Caco-2 (cell line): Measurements from ENCODE around the gene CD55. TPM values are rescaled to one million over a fixed set of nuclear protein-coding genes. Genes with fewer than 3 reads are reported as not detected.
A peak's percentile ranks its signal among the peaks of the same experiment; 100 is the strongest.

Source experiments
- Bru-seq: library from RNA; stranded (reverse); fragments of 400-500 nt; gene quantifications from one replicate; lab custom pipeline; 2021; lab: Mats Ljungman, UMichigan
- BruChase-seq, 2 experiments: library from RNA; stranded (reverse); fragments of 400-500 nt; gene quantifications; one replicate each; lab custom pipeline; 2021; lab: Mats Ljungman, UMichigan
- BruUV-seq: library from RNA; stranded (reverse); fragments of 400-500 nt; replicated peaks from 2 replicates; lab custom pipeline; 2021; lab: Mats Ljungman, UMichigan
- CTCF ChIA-PET: fragments of 300-600 bp; sonication (Branson Sonifier 250); formaldehyde crosslinking; loops from one replicate; lab custom pipeline; 2022; ENCODE audit warnings: antibody characterized with exemption; lab: Charles Lee
- POLR2A ChIA-PET: fragments of 300-600 bp; sonication (Branson Sonifier 250); formaldehyde crosslinking; loops from one replicate; lab custom pipeline; 2022; ENCODE audit warnings: antibody characterized with exemption; lab: Charles Lee
- DNase-seq, 2 experiments: peaks; one replicate each; pipeline versions ENCODE4 v3.0.0 to v3.0.0-alpha.2; 2020 to 2022
- H3K27me3 ChIP-seq: replicated peaks from 2 replicates; pipeline ENCODE4 v1.6.0; 2011; ENCODE audit warnings: low read length; ENCODE audit not compliant: control insufficient read depth, insufficient read depth
- H3K36me3 ChIP-seq: 2 replicates; pipeline ENCODE4 v1.5.1; 2011; ENCODE audit warnings: low read length; ENCODE audit not compliant: control insufficient read depth, insufficient read depth
- H3K4me1 ChIP-seq: fragments of 250-450 bp; sonication (Bioruptor Pico); 2 replicates; pipeline ENCODE4 v1.5.1; 2020; ENCODE audit warnings: mild to moderate bottlenecking
- H3K4me3 ChIP-seq: 2 replicates; pipeline ENCODE4 v1.5.1; 2011; ENCODE audit warnings: low read depth, mild to moderate bottlenecking, control low read depth, low read length
- H3K9me3 ChIP-seq: fragments of 250-450 bp; sonication (Bioruptor Pico); 2 replicates; pipeline ENCODE4 v1.5.1; 2020; ENCODE audit warnings: mild to moderate bottlenecking, moderate library complexity
- H3K27ac Mint-ChIP-seq: one replicate; pipeline ENCODE4 v1.8.0; 2022; ENCODE audit warnings: mixed read lengths; ENCODE audit not compliant: unreplicated experiment
- H3K27me3 Mint-ChIP-seq: one replicate; pipeline ENCODE4 v1.8.0; 2022; ENCODE audit warnings: mixed read lengths; ENCODE audit not compliant: insufficient read depth, unreplicated experiment
- H3K36me3 Mint-ChIP-seq: one replicate; pipeline ENCODE4 v1.8.0; 2022; ENCODE audit warnings: mild to moderate bottlenecking, mixed read lengths; ENCODE audit not compliant: insufficient read depth, unreplicated experiment
- H3K4me1 Mint-ChIP-seq: one replicate; pipeline ENCODE4 v1.8.0; 2022; ENCODE audit warnings: low read depth, mixed read lengths; ENCODE audit not compliant: unreplicated experiment
- H3K4me3 Mint-ChIP-seq: one replicate; pipeline ENCODE4 v1.8.0; 2022; ENCODE audit warnings: mild to moderate bottlenecking, moderate library complexity, mixed read lengths; ENCODE audit not compliant: unreplicated experiment
- H3K9me3 Mint-ChIP-seq: one replicate; pipeline ENCODE4 v1.8.0; 2022; ENCODE audit warnings: mixed read lengths; ENCODE audit not compliant: unreplicated experiment
- CTCF ChIP-seq, 2 experiments: fragments of 200-600 bp in 1 of 2; IDR thresholded peaks; 1 replicate in 1 of 2; 2 replicates in 1 of 2; pipeline versions ENCODE4 v1.5.1 to v1.8.0; 2011 to 2022; ENCODE audit warnings: antibody characterized with exemption in 1 of 2, control low read depth in 1 of 2, inconsistent platforms in 1 of 2, low read depth in 1 of 2, low read length in 1 of 2, mild to moderate bottlenecking in 1 of 2, moderate library complexity in 1 of 2; ENCODE audit not compliant: insufficient read depth in 1 of 2, severe bottlenecking in 1 of 2, unreplicated experiment in 1 of 2
- intact Hi-C: fragments of 100-400 bp; cut with micrococcal nuclease; formaldehyde crosslinking; loops from one replicate; pipeline ENCODE4 v1.10.0; 2022; ENCODE audit not compliant: unreplicated experiment
- long read RNA-seq: library from polyadenylated mRNA; stranded (forward); transcript quantifications from one replicate; pipeline ENCODE4 v2.0.0, GENCODE V29; 2022
- total RNA-seq: library from RNA; stranded (reverse); gene quantifications from 2 replicates; pipeline ENCODE4 v1.2.3, GENCODE V29; 2022

The CD55 gene
- total RNA-seq = 195 and 197 TPM in 2 replicates
- percentile 99 among the genes with signal in this experiment for Bru-seq, nascent RNA
- BruChase-seq, experiment 1, labeled RNA remaining after a 2-hour chase = percentile 95 among the genes with signal in this experiment
- BruChase-seq, experiment 2, labeled RNA remaining after a 6-hour chase = percentile 92 among the genes with signal in this experiment
- long read RNA-seq, transcript CD55-204 (10 exons, 2,892 nt) = major isoform, 175 of 281 reads
- long read RNA-seq, transcript CD55-203 (10 exons, 1,691 nt) = minor isoform, 16 of 281 reads
- long read RNA-seq, transcript CD55-201 (11 exons, 2,220 nt) = minor isoform, 5 of 281 reads
- long read RNA-seq, partial matches to known transcripts = 6 of 281 reads
- long read RNA-seq, other reads (novel, unspliced or antisense) = 79 of 281 reads

GRCh38 chr1:207321079-207321789, at the start of gene CD55:
Gene CD55, plus strand, starts transcription at chr1:207321678. Its CDS starts 88 bp downstream, at chr1:207321766.
- Histone ChIP-seq H3K4me1 (peaks cover 39% of the 10 kb centered on the region), H3K9me3 (no peaks in the 10 kb centered on the region), H3K27me3 (no peaks in the 10 kb centered on the region), H3K36me3 (0 out of 2 replicates have a peak, but pooled peaks cover 1% of the 10 kb centered on the region), H3K4me3 (peak within 1 kb of the TSS; percentile 80)
- intact Hi-C loops = loop anchor here (1.0 kb wide), 3 partner anchors 80 to 268 kb away; partner anchors contain the start of genes C4BPB and PFKFB2
- Mint-ChIP-seq H3K9me3 (no peaks in the 10 kb centered on the region), H3K36me3 (peaks cover 45% of the 10 kb centered on the region), H3K27me3 (no peaks in the 10 kb centered on the region), H3K4me3 (peak within 1 kb of the TSS; percentile 83), H3K27ac (peak within 1 kb of the TSS; percentile 95), H3K4me1 (peaks cover 17% of the 10 kb centered on the region)
- TF ChIP-seq CTCF (IDR thresholded peaks at IDR 0.05; ENCODE audit: insufficient read depth in 1 of 2, low read depth in 1 of 2, low read length in 1 of 2, severe bottlenecking in 1 of 2, unreplicated experiment in 1 of 2) = peak; percentile 34 to 41
- POLR2A ChIA-PET = interaction anchor here (0.6 to 1.7 kb wide), 12 partner anchors 15 to 1689 kb away, joined by 3 to 21 read pairs (median 6); partner anchors contain the start of genes C1orf116, C4BPB, ELK4 and PFKFB2
- no TSS peak for BruUV-seq
- peak; percentile 99 for DNase-seq
- CTCF ChIA-PET = interaction anchor here (0.5 to 1.3 kb wide), 6 partner anchors 80 to 1663 kb away, joined by 3 to 7 read pairs (median 5); partner anchors contain the start of gene PFKFB2

- POLR2A ChIA-PET = no interaction called here
- CTCF ChIA-PET = no interaction called here
- no peaks in the 10 kb centered on the region for H3K27me3 ChIP-seq
- H3K36me3 Mint-ChIP-seq = no peaks in the 10 kb centered on the region
- H3K36me3 ChIP-seq = no peaks in the 10 kb centered on the region
- no peak overlapping the region for H3K4me3 Mint-ChIP-seq
- H3K4me1 Mint-ChIP-seq = no peaks in the 10 kb centered on the region
- no peak overlapping the region for H3K4me3 ChIP-seq
- no peaks in the 10 kb centered on the region for H3K27me3 Mint-ChIP-seq
- no peaks in the 10 kb centered on the region for H3K4me1 ChIP-seq
- intact Hi-C loops = no loop called here
- DNase-seq = no peak
- no peaks in the 10 kb centered on the region for H3K9me3 ChIP-seq
- H3K9me3 Mint-ChIP-seq = peaks cover 55% of the 10 kb centered on the region
- no peak overlapping the region for H3K27ac Mint-ChIP-seq
- no TSS peak for BruUV-seq
- TF ChIP-seq CTCF (IDR thresholded peaks at IDR 0.05; ENCODE audit: insufficient read depth in 1 of 2, low read depth in 1 of 2, low read length in 1 of 2, severe bottlenecking in 1 of 2, unreplicated experiment in 1 of 2) = no peak
Measured at GRCh38 chr1:207274882-207275281, 46.6 kb upstream of the CD55 start.

GRCh38 chr1:207276465-207276864, 45.0 kb upstream of the CD55 start:
- 0 out of 2 replicates have a peak, but pooled peaks cover under 1% of the 10 kb centered on the region for H3K4me1 ChIP-seq
- Mint-ChIP-seq H3K27me3 (no peaks in the 10 kb centered on the region), H3K4me1 (peaks cover under 1% of the 10 kb centered on the region), H3K36me3 (no peaks in the 10 kb centered on the region), H3K9me3 (peaks cover 47% of the 10 kb centered on the region), H3K4me3 (no peak overlapping the region), H3K27ac (no peak overlapping the region)
- intact Hi-C loops = no loop called here
- ChIA-PET POLR2A (no interaction called here), CTCF (interaction anchor here (0.6 kb wide), 1 partner anchor 687 kb away, joined by 14 read pairs; no protein-coding TSS in a partner anchor)
- TF ChIP-seq CTCF (IDR thresholded peaks at IDR 0.05; ENCODE audit: insufficient read depth in 1 of 2, low read depth in 1 of 2, low read length in 1 of 2, severe bottlenecking in 1 of 2, unreplicated experiment in 1 of 2) = no peak
- no peaks in the 10 kb centered on the region for H3K36me3 ChIP-seq
- no peaks in the 10 kb centered on the region for H3K9me3 ChIP-seq
- no peak for DNase-seq
- no TSS peak for BruUV-seq
- H3K4me3 ChIP-seq = no peak overlapping the region
- no peaks in the 10 kb centered on the region for H3K27me3 ChIP-seq
